SK-N-SH (cell line): Measurements from ENCODE around the gene CEP85. TPM values are rescaled to one million over a fixed set of nuclear protein-coding genes. Genes with fewer than 3 reads are reported as not detected.

Source experiments
- CTCF ChIA-PET: fragments of 300-600, 350-600 bp; formaldehyde crosslinking; extraction: SDS; loops from one replicate; lab custom pipeline; 2021; lab: Yijun Ruan, JAX
- POLR2A ChIA-PET: fragments of 350-600 bp; sonication (Branson Sonifier 250); formaldehyde crosslinking; extraction: SDS; loops from one replicate; lab custom pipeline; 2020; ENCODE audit warnings: antibody characterized with exemption, inconsistent platforms; lab: Yijun Ruan, JAX
- DNase-seq: peaks from one replicate; pipeline ENCODE4 v3.0.0; 2012
- H2AFZ ChIP-seq: fragments of 200-600 bp; sonication (generic); 2 replicates; pipeline ENCODE4 v1.8.1; 2016; ENCODE audit warnings: antibody characterized with exemption, mild to moderate bottlenecking, low read depth
- H3F3A ChIP-seq: fragments of 200-600 bp; sonication (generic); replicated peaks from 2 replicates; pipeline ENCODE3; 2016; ENCODE audit warnings: antibody characterized with exemption, mild to moderate bottlenecking; ENCODE audit not compliant: insufficient read depth
- H3K27ac ChIP-seq, 2 experiments: fragments of 200-500 bp in 1 of 2; fragments of 200-600 bp in 1 of 2; sonication (Bioruptor generic) in 1 of 2; sonication (generic), shearing (Covaris generic) in 1 of 2; 2 replicates each; pipeline versions ENCODE4 v1.5.1 to v1.6.1; 2014 to 2016; ENCODE audit warnings: low read depth in 2 of 2, inconsistent platforms in 1 of 2, low read length in 1 of 2, mild to moderate bottlenecking in 1 of 2, mixed read lengths in 1 of 2
- H3K27me3 ChIP-seq: fragments of 200-600 bp; sonication (generic), shearing (Covaris generic); 2 replicates; pipeline ENCODE4 v1.6.1; 2016; ENCODE audit warnings: mixed run types; ENCODE audit not compliant: insufficient read depth
- H3K36me3 ChIP-seq, 2 experiments: fragments of 200-500 bp in 1 of 2; fragments of 200-600 bp in 1 of 2; sonication (Bioruptor generic) in 1 of 2; sonication (generic) in 1 of 2; replicated peaks in 1 of 2; 2 replicates each; pipeline versions ENCODE3 to v1.5.1; 2014 to 2016; ENCODE audit warnings: low read length in 1 of 2, mild to moderate bottlenecking in 1 of 2; ENCODE audit not compliant: insufficient read depth in 2 of 2, control insufficient read depth in 1 of 2
- H3K4me1 ChIP-seq, 2 experiments: fragments of 200-500 bp in 1 of 2; fragments of 200-600 bp in 1 of 2; sonication (Bioruptor generic) in 1 of 2; sonication (generic), shearing (Covaris generic) in 1 of 2; 2 replicates each; pipeline versions ENCODE4 v1.5.1 to v1.6.1; 2014 to 2016; ENCODE audit warnings: low read depth in 1 of 2, low read length in 1 of 2, mixed run types in 1 of 2; ENCODE audit not compliant: insufficient read depth in 2 of 2, control insufficient read depth in 1 of 2
- H3K4me2 ChIP-seq: fragments of 200-600 bp; sonication (generic), shearing (Covaris generic); 2 replicates; pipeline ENCODE4 v1.6.1; 2017; ENCODE audit warnings: mixed run types
- H3K4me3 ChIP-seq, 2 experiments: fragments of 200-500 bp in 1 of 2; fragments of 200-600 bp in 1 of 2; sonication (Bioruptor generic) in 1 of 2; sonication (generic), shearing (Covaris generic) in 1 of 2; 2 replicates each; pipeline versions ENCODE4 v1.5.1 to v1.8.1; 2014 to 2016; ENCODE audit warnings: low read depth in 2 of 2, inconsistent platforms in 1 of 2, low read length in 1 of 2, mild to moderate bottlenecking in 1 of 2, mixed read lengths in 1 of 2, moderate library complexity in 1 of 2
- H3K79me2 ChIP-seq: fragments of 200-600 bp; sonication (generic); 2 replicates; pipeline ENCODE4 v1.8.1; 2017; ENCODE audit warnings: mild to moderate bottlenecking; ENCODE audit not compliant: insufficient read depth
- H3K9ac ChIP-seq: fragments of 200-600 bp; sonication (generic); 2 replicates; pipeline ENCODE4 v1.6.1; 2017; ENCODE audit warnings: mixed run types
- H3K9me2 ChIP-seq: fragments of 200-600 bp; sonication (generic); 2 replicates; pipeline ENCODE4 v1.6.1; 2017; ENCODE audit warnings: mixed run types
- H3K9me3 ChIP-seq: fragments of 200-600 bp; sonication (generic); 2 replicates; pipeline ENCODE4 v1.6.1; 2017; ENCODE audit warnings: mixed run types, mild to moderate bottlenecking, moderate library complexity
- H4K20me1 ChIP-seq: fragments of 200-600 bp; sonication (generic); 2 replicates; pipeline ENCODE4 v1.6.1; 2017; ENCODE audit warnings: mild to moderate bottlenecking, mixed run types; ENCODE audit not compliant: insufficient read depth
- FOSL2 ChIP-seq: IDR thresholded peaks from 2 replicates; pipeline ENCODE4 v1.4.0; 2012; ENCODE audit warnings: low read depth, mild to moderate bottlenecking, moderate library complexity, borderline replicate concordance
- FOXM1 ChIP-seq: IDR thresholded peaks from 2 replicates; pipeline ENCODE4 v1.4.0; 2012; ENCODE audit warnings: low read depth, mild to moderate bottlenecking
- GATA2 ChIP-seq: sonication (generic); formaldehyde crosslinking; IDR thresholded peaks from 2 replicates; pipeline ENCODE4 v1.5.0; 2020; ENCODE audit warnings: mild to moderate bottlenecking, missing genetic modification reagents
- MEF2A ChIP-seq: IDR thresholded peaks from 2 replicates; pipeline ENCODE4 v1.4.0; 2012; ENCODE audit warnings: low read depth, borderline replicate concordance
- NRF1 ChIP-seq: IDR thresholded peaks from 2 replicates; pipeline ENCODE4 v1.6.1; 2012; ENCODE audit warnings: low read depth, mild to moderate bottlenecking, low read length
- RAD21 ChIP-seq: IDR thresholded peaks from 2 replicates; pipeline ENCODE4 v1.6.1; 2012; ENCODE audit warnings: mild to moderate bottlenecking, low read length
- RCOR1 ChIP-seq: fragments of 150-350 bp; IDR thresholded peaks from 2 replicates; pipeline ENCODE4 v1.6.1; 2017; ENCODE audit warnings: antibody characterized with exemption, low read length
- REST ChIP-seq: IDR thresholded peaks from 2 replicates; pipeline ENCODE4 v1.6.1; 2012; ENCODE audit warnings: mild to moderate bottlenecking, low read depth, low read length, moderate library complexity
- RFX5 ChIP-seq: IDR thresholded peaks from 2 replicates; pipeline ENCODE4 v1.6.1; 2012; ENCODE audit warnings: mild to moderate bottlenecking, improper control_type of control experiment, low read length
- RXRA ChIP-seq: IDR thresholded peaks from 2 replicates; pipeline ENCODE4 v1.4.0; 2012; ENCODE audit warnings: low read depth, mild to moderate bottlenecking, borderline replicate concordance
- TEAD4 ChIP-seq: IDR thresholded peaks from 2 replicates; pipeline ENCODE4 v1.4.0; 2012; ENCODE audit warnings: mild to moderate bottlenecking, borderline replicate concordance; ENCODE audit not compliant: insufficient read depth
- WGBS: methylation state at CpG from one replicate; pipeline ENCODE4 v1.1.6; 2017; ENCODE audit warnings: low lambda C conversion rate; 5-methylcytosine and 5-hydroxymethylcytosine counted together
- polyA plus RNA-seq, 3 experiments: library from polyadenylated mRNA; depleted of rRNA; stranded (reverse); fragments of >200 nt; gene quantifications; 2 replicates each; pipeline ENCODE4 v1.2.3, GENCODE V29; 2012
- TF ChIP-seq, protein P1 (sequence below): fragments of 200-600 bp; sonication (generic); IDR thresholded peaks from 2 replicates; pipeline ENCODE4 v1.6.1; 2017; ENCODE audit warnings: antibody characterized with exemption, mild to moderate bottlenecking, moderate library complexity

Gene CEP85
- polyA plus RNA-seq, 1 of the 3 experiments (the other 2 are of a cell fraction) = 12.1 TPM

DNA sequence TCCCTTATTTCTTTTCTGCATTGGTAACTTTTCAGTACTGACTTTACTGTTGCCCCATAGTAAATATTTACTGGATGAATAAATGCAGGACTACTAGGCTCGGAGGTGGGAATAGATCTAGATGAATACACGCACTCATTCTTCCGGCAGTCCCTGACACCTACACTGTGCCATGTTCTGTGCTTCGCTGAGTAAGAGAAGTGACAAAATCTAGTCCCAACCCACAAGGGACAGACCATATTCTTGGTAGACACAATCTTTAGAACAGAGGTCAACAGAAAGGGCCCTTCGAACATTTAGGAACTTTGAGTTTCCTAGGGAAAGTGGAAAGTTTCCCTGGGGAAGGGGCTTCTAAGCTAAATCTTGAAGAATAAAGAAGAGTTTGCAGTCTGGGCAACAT lies 80.5 kb downstream of the CEP85 start:
- Histone ChIP-seq H3K4me1 (no peaks in the 10 kb centered on the region), H3K9me2 (no peaks in the 10 kb centered on the region), H3K9ac (no peak overlapping the region), H3F3A (no peaks in the 10 kb centered on the region), H3K4me2 (no peak overlapping the region), H2AFZ (no peak overlapping the region), H3K36me3 (no peaks in the 10 kb centered on the region), H3K4me3 (no peak overlapping the region), H3K27ac (no peak overlapping the region), H3K9me3 (no peaks in the 10 kb centered on the region), H3K79me2 (no peaks in the 10 kb centered on the region), H4K20me1 (no peaks in the 10 kb centered on the region), H3K27me3 (peaks cover 8% of the 10 kb centered on the region; the same call in 1 of the 2 replicates)
- POLR2A ChIA-PET = no interaction called here
- 57% methylated on average over 5 of the region's 5 CpGs for WGBS
- CTCF ChIA-PET = interaction anchor here (0.8 to 10.4 kb wide), 5 partner anchors 26 to 170 kb away, joined by 3 to 213 read pairs (median 3); partner anchors contain the start of genes SH3BGRL3 and ZNF593
- TF ChIP-seq RAD21 (no peak), RCOR1 (no peak), FOSL2 (no peak), GATA2 (no peak), TEAD4 (no peak), MEF2A (no peak), NRF1 (no peak), RFX5 (no peak), RXRA (no peak), REST (no peak), FOXM1 (no peak)
- TF ChIP-seq, protein P1, sequence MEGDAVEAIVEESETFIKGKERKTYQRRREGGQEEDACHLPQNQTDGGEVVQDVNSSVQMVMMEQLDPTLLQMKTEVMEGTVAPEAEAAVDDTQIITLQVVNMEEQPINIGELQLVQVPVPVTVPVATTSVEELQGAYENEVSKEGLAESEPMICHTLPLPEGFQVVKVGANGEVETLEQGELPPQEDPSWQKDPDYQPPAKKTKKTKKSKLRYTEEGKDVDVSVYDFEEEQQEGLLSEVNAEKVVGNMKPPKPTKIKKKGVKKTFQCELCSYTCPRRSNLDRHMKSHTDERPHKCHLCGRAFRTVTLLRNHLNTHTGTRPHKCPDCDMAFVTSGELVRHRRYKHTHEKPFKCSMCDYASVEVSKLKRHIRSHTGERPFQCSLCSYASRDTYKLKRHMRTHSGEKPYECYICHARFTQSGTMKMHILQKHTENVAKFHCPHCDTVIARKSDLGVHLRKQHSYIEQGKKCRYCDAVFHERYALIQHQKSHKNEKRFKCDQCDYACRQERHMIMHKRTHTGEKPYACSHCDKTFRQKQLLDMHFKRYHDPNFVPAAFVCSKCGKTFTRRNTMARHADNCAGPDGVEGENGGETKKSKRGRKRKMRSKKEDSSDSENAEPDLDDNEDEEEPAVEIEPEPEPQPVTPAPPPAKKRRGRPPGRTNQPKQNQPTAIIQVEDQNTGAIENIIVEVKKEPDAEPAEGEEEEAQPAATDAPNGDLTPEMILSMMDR = no peak
- no peak for DNase-seq
